ENCODE results near the gene CDH4. TPM values are rescaled to one million over a fixed set of nuclear protein-coding genes. Genes with fewer than 3 reads are reported as not detected.

CDH4 gene
- total RNA-seq, 1 donor from 2014 or later: 0.06 TPM

DNA sequence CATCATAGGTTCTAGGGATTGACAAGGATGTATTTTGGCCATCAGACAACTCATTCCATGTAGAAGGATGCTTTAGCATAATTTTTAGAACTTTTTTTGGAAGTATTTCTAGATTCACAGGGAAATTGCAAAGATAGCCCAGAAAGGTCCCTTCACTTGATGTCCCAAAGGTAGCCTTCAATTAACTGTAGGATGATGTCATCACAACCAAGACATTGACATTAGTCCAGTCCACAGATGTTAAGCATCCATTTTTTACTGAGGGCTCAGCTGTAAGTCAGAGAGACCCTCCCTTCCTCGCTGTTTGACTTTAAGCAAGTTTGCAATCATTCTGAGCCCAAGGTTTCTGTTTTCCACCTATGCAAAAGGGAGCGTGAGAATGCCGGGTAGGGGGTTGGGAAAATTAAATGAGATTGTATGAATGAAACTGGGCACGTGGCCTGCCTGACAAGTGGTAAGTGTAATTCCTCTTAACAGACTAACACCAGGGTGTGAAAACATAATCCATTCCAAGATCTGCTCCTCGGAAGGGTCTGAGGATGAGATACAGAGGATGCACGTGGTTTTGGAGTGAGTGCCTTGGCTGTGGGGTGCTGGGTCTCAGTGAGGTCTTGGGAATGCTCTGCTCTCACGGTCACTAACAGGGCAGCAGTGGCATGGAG lies 126.8 kb downstream of the CDH4 start:
- intact Hi-C loops (cut with DNase I): no loop called here
- Histone ChIP-seq H3K4me1 (no peaks in the 10 kb centered on the region), H3K36me3 (no peaks in the 10 kb centered on the region), H3K27me3 (ENCODE audit: low read depth) (peaks cover under 1% of the 10 kb centered on the region), H3K9me3 (peaks cover 6% of the 10 kb centered on the region), H3K4me3 (no peak overlapping the region), H3K27ac (no peak overlapping the region)
- no peak for DNase-seq
- TF ChIP-seq, protein P1, sequence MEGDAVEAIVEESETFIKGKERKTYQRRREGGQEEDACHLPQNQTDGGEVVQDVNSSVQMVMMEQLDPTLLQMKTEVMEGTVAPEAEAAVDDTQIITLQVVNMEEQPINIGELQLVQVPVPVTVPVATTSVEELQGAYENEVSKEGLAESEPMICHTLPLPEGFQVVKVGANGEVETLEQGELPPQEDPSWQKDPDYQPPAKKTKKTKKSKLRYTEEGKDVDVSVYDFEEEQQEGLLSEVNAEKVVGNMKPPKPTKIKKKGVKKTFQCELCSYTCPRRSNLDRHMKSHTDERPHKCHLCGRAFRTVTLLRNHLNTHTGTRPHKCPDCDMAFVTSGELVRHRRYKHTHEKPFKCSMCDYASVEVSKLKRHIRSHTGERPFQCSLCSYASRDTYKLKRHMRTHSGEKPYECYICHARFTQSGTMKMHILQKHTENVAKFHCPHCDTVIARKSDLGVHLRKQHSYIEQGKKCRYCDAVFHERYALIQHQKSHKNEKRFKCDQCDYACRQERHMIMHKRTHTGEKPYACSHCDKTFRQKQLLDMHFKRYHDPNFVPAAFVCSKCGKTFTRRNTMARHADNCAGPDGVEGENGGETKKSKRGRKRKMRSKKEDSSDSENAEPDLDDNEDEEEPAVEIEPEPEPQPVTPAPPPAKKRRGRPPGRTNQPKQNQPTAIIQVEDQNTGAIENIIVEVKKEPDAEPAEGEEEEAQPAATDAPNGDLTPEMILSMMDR (IDR thresholded peaks at IDR 0.05): no peak
- ATAC-seq: no peak

DNA sequence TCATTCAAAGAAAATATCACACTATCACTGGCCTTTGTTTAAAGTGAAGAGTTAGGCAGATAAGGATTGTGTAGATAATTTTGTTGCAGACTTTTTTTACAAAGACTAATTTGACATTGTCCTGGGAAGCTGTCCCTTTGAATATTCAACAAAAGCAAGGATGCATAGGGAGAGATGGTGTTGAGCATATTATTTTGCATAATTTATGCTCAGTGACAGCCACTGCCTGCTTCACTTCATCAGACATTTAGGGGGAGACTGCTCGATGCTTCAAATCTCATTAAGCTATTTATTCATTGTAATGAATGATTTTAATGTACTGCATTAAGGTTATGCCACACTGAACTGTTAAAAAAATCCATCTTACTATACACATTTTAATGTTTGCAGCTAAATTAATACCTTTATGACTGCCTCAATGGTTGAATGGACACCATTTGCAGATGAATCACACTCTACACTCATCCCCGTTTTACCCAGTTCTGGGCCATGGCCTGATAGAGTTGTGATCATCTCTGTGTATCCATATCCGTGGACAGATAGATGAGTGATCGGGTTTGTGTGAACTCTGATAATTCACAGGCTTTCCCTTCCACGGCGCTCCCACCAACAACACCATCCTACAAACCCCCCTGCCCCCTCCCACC lies 128.0 kb downstream of the CDH4 start:
- no peak overlapping the region for H3K4me3 ChIP-seq
- no peaks in the 10 kb centered on the region for H3K36me3 ChIP-seq
- intact Hi-C loops (cut with DNase I): no loop called here
- TF ChIP-seq, protein P1 (IDR thresholded peaks at IDR 0.05): no peak
- no peaks in the 10 kb centered on the region for H3K4me1 ChIP-seq
- no peak overlapping the region for H3K27ac ChIP-seq
- DNase-seq: no peak
- peaks cover 6% of the 10 kb centered on the region for H3K9me3 ChIP-seq
- no peaks in the 10 kb centered on the region for H3K27me3 ChIP-seq (ENCODE audit: low read depth)
- no peak for ATAC-seq

DNA sequence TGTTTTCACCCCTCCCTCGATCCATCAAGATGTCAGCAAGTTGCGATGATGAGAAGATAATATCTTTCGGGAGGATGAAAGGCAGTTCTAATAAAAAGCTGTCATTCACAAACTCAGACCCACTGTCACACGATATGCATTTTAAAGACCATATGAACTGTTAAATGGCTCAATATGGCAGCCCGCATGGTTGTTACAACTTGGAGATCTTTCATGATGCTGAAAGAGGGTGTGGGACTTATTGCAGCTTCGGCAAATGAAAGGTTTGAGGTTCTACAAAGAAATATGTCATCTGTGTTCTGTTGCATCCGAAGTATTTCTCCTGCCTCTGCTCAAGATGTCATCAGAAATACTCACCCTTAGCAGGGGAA lies 128.5 kb downstream of the CDH4 start:
- H3K4me3 ChIP-seq: no peak overlapping the region
- H3K27me3 ChIP-seq (ENCODE audit: low read depth): no peaks in the 10 kb centered on the region
- H3K27ac ChIP-seq: no peak overlapping the region
- H3K9me3 ChIP-seq: peaks cover 6% of the 10 kb centered on the region
- no peaks in the 10 kb centered on the region for H3K4me1 ChIP-seq
- ATAC-seq (no peak), DNase-seq (no peak)
- intact Hi-C loops (cut with DNase I): no loop called here
- TF ChIP-seq, protein P1 (IDR thresholded peaks at IDR 0.05): no peak
- H3K36me3 ChIP-seq: no peaks in the 10 kb centered on the region

GRCh38 chr20:61382194-61382593 lies 130.1 kb downstream of the CDH4 start:
- no peak overlapping the region for H3K4me3 ChIP-seq
- H3K27me3 ChIP-seq (ENCODE audit: low read depth): no peaks in the 10 kb centered on the region
- DNase-seq: no peak
- no peak overlapping the region for H3K27ac ChIP-seq
- no peak for ATAC-seq
- peaks cover 6% of the 10 kb centered on the region for H3K9me3 ChIP-seq
- intact Hi-C loops (cut with DNase I): no loop called here
- TF ChIP-seq, protein P1 (IDR thresholded peaks at IDR 0.05): no peak
- H3K36me3 ChIP-seq: no peaks in the 10 kb centered on the region
- H3K4me1 ChIP-seq: no peaks in the 10 kb centered on the region

GRCh38 chr20:61385296-61385695 lies 133.2 kb downstream of the CDH4 start:
- Histone ChIP-seq H3K36me3 (no peaks in the 10 kb centered on the region), H3K9me3 (peaks cover 6% of the 10 kb centered on the region), H3K4me3 (no peak overlapping the region), H3K27me3 (ENCODE audit: low read depth) (peaks cover 5% of the 10 kb centered on the region), H3K27ac (no peak overlapping the region), H3K4me1 (no peaks in the 10 kb centered on the region)
- TF ChIP-seq, protein P1 (IDR thresholded peaks at IDR 0.05): no peak
- intact Hi-C loops (cut with DNase I): no loop called here
- no peak for DNase-seq
- ATAC-seq: no peak
